Pancreas (tissue), 10 donors: Measurements from ENCODE around the gene FOXL2NB. TPM values are rescaled to one million over a fixed set of nuclear protein-coding genes. Genes with fewer than 3 reads are reported as not detected.

ENCODE experiments used
- ATAC-seq, 4 donors: fragments of 200-7000 bp; cut with Tn5 transposase; one replicate each; pipeline versions ENCODE4 v1.8.0 to v1.9.1; 2020; ENCODE audit warnings: mild to moderate bottlenecking in 4 of 4, moderate library complexity in 4 of 4
- DNase-seq, 6 donors: peaks; one replicate each; pipeline ENCODE4 v3.0.0-alpha.2; 2020
- FAIRE-seq: peaks from 2 replicates; lab custom pipeline; 2012; peaks lifted over from hg19 to GRCh38; lab: Jason Lieb, UNC
- H3K27ac ChIP-seq, 4 donors: fragments of 200-600 bp; sonication (generic); 1 replicate in 3 of 4; 2 replicates in 1 of 4; pipeline versions ENCODE4 v1.5.0 to v1.8.0; 2020
- H3K27me3 ChIP-seq, 4 donors: fragments of 200-600 bp; one replicate each; pipeline ENCODE4 v1.8.0; 2021
- H3K36me3 ChIP-seq, 3 donors: fragments of 200-600 bp; sonication (generic) in 1 of 3; one replicate each; pipeline versions ENCODE4 v1.5.0 to v1.8.0; 2020 to 2021
- H3K4me1 ChIP-seq, 3 donors: fragments of 200-600 bp; one replicate each; pipeline ENCODE4 v1.8.0; 2021
- H3K4me3 ChIP-seq, 4 donors: fragments of 200-600 bp; sonication (generic) in 2 of 4; one replicate each; pipeline versions ENCODE4 v1.5.0 to v1.8.0; 2020 to 2021
- H3K9me3 ChIP-seq, 4 donors: fragments of 200-600 bp; one replicate each; pipeline ENCODE4 v1.8.0; 2021
- CTCF ChIP-seq, 4 donors: fragments of 200-600 bp; sonication (generic) in 3 of 4; IDR thresholded peaks; one replicate each; pipeline versions ENCODE4 v1.5.0 to v1.8.0; 2021; ENCODE audit warnings: antibody characterized with exemption in 4 of 4
- WGBS, 2 donors: extraction: QIAGEN DNeasy Blood & Tissue Kit; methylation state at CpG; one replicate each; pipeline ENCODE4 v1.1.7; 2013; 5-methylcytosine and 5-hydroxymethylcytosine counted together
- intact Hi-C, 3 donors: fragments of 100-400 bp; cut with DNase I; formaldehyde crosslinking; loops; one replicate each; pipeline versions ENCODE4 v1.11.1 to v1.14.2; 2022
- polyA plus RNA-seq, 2 donors: library from polyadenylated mRNA; stranded (reverse); fragments of 200-250 nt; gene quantifications; one replicate each; pipeline ENCODE4 v1.2.3, GENCODE V29; 2013
- total RNA-seq, 6 donors: library from RNA; stranded (reverse); fragmentation: NEBNext Ultra II Directional in 4 of 6; extraction: Animal tissue kit (Norgen Biotek cat#: 25700) in 4 of 6; gene quantifications; one replicate each; pipeline versions ENCODE4 v1.2.1 to v1.2.4, GENCODE V29; 2021 to 2023
- donor health status: healthy with polysubstance abuse.
- donor health status: DM: no; HTN: no; CAD: no; lungs with moderate emphysema.
- donor health status: DM: no; HTN: no; CAD: no.
- donor health status: control.
- donor health status: control.
- donor health status: Bipolar disorder and iron deficiency.
- donor health status: DM: yes; HTN: yes; CAD: no.
- donor health status: DM: no; HTN: no; CAD: no.
- donor health status: DM: no; HTN: no; CAD: no.
- donor health status: DM: yes; HTN: yes; CAD: no.

The FOXL2NB gene
- total and polyA plus RNA-seq, 8 donors, result 0.09 to 0.22 TPM; not detected in 6

DNA sequence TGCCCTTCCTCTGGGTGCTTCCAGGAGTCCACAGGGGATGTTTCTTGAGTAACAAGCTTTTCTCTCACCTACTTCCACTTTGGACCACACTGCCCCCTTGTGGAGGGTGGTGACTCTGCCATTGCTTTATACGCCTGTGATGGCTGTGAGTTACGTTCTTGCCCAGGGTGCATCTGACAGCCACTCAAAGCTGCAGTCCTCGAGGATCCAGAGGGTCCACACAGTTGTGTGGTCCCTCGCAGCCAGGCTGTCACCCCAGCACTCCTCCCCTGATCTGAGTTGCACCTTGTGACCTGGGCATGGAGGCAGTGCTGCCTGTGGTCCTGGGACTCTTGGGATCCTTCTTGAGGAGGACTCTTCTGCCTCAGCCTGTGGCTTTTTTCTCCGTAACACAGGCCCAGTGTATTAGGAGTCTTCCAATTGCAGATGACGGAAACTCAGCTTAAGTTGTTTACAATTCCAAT, 23.5 kb upstream of the FOXL2NB start:
- ATAC-seq, result peak; percentile 90 to 98 (median 94)
- intact Hi-C loops, result loop anchor here in 2 of 3 donors (5.0 to 10.0 kb wide), 4 partner anchors 349 to 509 kb away; no protein-coding TSS in a partner anchor

DNA sequence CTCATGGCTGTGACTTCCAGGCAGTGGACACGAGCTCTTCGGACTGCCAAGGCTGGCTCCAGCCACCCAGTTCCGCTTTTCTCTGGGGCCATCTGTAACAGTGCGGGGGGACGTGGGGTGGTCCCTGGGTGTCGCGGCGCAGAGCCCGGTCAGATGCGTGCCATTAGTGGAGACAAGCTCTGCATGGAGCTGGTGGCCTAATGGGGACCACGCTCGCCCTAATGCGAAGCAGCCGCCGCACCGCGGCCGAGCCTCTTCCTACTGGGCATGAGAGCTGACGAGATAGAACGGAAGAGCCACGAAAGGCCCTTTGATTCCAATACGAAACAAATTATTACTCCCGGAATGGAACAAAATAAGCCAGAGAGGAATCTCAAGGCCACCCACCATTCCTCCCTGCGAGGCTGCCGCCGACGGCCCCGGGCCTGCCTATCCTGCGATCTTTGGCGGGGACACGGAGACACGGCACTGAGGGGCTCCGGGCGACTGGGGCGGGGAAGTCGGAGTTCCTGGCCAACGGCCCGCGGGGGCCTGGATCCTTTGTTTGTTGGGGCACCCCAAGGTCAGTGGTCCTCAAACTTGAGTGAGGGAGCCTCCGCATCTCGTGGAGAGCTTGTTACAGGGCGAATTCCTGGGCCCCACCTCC, 18.2 kb upstream of the FOXL2NB start:
- no peak overlapping the region for H3K4me3 ChIP-seq
- WGBS, 2 donors, result 91 to 92% methylated on average over 42 of the region's 42 CpGs
- ATAC-seq (no peak), DNase-seq (no peak), FAIRE-seq (no peak)
- TF ChIP-seq CTCF (IDR thresholded peaks at IDR 0.05), result no peak
- no peaks in the 10 kb centered on the region for H3K4me1 ChIP-seq
- no peaks in the 10 kb centered on the region for H3K36me3 ChIP-seq
- H3K27me3 ChIP-seq, result no peaks in the 10 kb centered on the region
- intact Hi-C loops, result loop anchor here in 2 of 3 donors (10.0 kb wide), 3 partner anchors 354 to 514 kb away; no protein-coding TSS in a partner anchor
- no peaks in the 10 kb centered on the region for H3K9me3 ChIP-seq
- H3K27ac ChIP-seq, result no peak overlapping the region

More for the DNA sequence above, 23.5 kb upstream of the FOXL2NB start:
- 10 to 13% methylated on average over 6 of the region's 6 CpGs for WGBS, 2 donors
- no peaks in the 10 kb centered on the region for H3K4me1 ChIP-seq
- H3K36me3 ChIP-seq, result no peaks in the 10 kb centered on the region
- TF ChIP-seq CTCF (IDR thresholded peaks at IDR 0.05), result peak; percentile 83 to 95 (median 94)
- no peaks in the 10 kb centered on the region for H3K9me3 ChIP-seq
- no peaks in the 10 kb centered on the region for H3K27me3 ChIP-seq
- no peak for FAIRE-seq
- H3K4me3 ChIP-seq, result no peak overlapping the region
- peak; percentile 75 to 92 (median 87) for DNase-seq
- H3K27ac ChIP-seq, result no peak overlapping the region

DNA sequence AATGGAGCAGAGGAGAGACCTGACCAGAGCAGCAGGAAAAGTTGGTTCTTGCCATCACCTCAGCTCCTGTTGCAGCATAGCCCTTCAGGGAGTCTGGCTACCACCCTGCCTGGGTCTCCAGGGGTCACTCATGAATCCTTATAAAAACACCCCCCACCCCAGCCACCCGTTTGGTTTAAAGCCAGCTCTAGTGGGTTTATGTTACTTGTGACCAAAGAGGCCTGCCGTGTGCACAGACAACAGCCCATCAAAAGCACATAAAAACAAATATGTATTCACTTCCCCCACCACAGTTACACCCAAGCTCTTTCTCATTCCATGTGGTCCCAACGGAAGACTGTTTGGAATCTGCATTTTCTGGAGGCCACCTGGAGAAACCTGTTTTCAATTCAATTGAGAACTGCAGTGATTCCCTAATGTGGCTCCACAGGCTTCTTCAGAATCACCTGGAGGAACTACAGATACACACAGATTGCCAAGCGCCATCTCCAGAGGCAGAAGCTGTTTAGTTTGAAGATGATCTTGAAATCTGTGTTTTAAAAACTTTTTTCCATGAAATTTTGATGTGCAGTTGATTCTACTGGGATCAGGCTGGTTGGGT, 13.8 kb upstream of the FOXL2NB start:
- intact Hi-C loops, result loop anchor here in 1 of 3 donors (10.0 kb wide), 1 partner anchor 392 kb away; no protein-coding TSS in a partner anchor
- H3K27me3 ChIP-seq, result peaks cover 0 to 18% (median 6%) of the 10 kb centered on the region in 4 donors
- no peak for FAIRE-seq
- ATAC-seq, result no peak
- H3K4me3 ChIP-seq, result no peak overlapping the region
- peaks cover 0 to 14% (median 6%) of the 10 kb centered on the region in 3 donors for H3K4me1 ChIP-seq
- no peaks in the 10 kb centered on the region for H3K9me3 ChIP-seq
- no peak overlapping the region for H3K27ac ChIP-seq
- WGBS, 2 donors, result 78 to 84% methylated on average over 4 of the region's 4 CpGs
- no peak for DNase-seq
- no peak for TF ChIP-seq CTCF (IDR thresholded peaks at IDR 0.05)
- H3K36me3 ChIP-seq, result no peaks in the 10 kb centered on the region

- no peak for FAIRE-seq
- H3K9me3 ChIP-seq, result no peaks in the 10 kb centered on the region
- H3K27me3 ChIP-seq, result peaks cover 0 to 27% (median 8%) of the 10 kb centered on the region in 4 donors
- 69 to 75% methylated on average over 3 of the region's 3 CpGs for WGBS, 2 donors
- intact Hi-C loops, result loop anchor here in 1 of 3 donors (10.0 kb wide), 1 partner anchor 391 kb away; no protein-coding TSS in a partner anchor
- DNase-seq, result no peak
- H3K36me3 ChIP-seq, result no peaks in the 10 kb centered on the region
- ATAC-seq, result no peak
- peaks cover 0 to 17% (median 6%) of the 10 kb centered on the region in 3 donors for H3K4me1 ChIP-seq
- H3K4me3 ChIP-seq, result no peak overlapping the region
- no peak for TF ChIP-seq CTCF (IDR thresholded peaks at IDR 0.05)
- H3K27ac ChIP-seq, result no peak overlapping the region
These were observed 12.9 kb upstream of the FOXL2NB start for GRCh38 chr3:138933981-138934691.
